BLaER1 treated with 17β-estradiol and CSF1 and Interleukin-3, amounts not matched to agents 10 nM and 100 nM (cell line): ENCODE results near the gene IRAK3.

Experiments used
- H3K27ac ChIP-seq, 11 experiments: shearing (Covaris generic); formaldehyde crosslinking; 2 replicates each; pipeline ENCODE4 v1.8.1; 2022
- H3K27me3 ChIP-seq, 11 experiments: shearing (Covaris generic); formaldehyde crosslinking; 2 replicates each; pipeline ENCODE4 v1.8.1; 2022
- H3K36me3 ChIP-seq, 11 experiments: shearing (Covaris generic); formaldehyde crosslinking; 2 replicates each; pipeline ENCODE4 v1.8.1; 2022
- H3K4me1 ChIP-seq, 10 experiments: shearing (Covaris generic); formaldehyde crosslinking; 2 replicates each; pipeline ENCODE4 v1.8.1; 2022
- H3K4me2 ChIP-seq, 11 experiments: shearing (Covaris generic); formaldehyde crosslinking; 2 replicates each; pipeline ENCODE4 v1.8.1; 2022
- H3K4me3 ChIP-seq, 10 experiments: shearing (Covaris generic); formaldehyde crosslinking; 2 replicates each; pipeline ENCODE4 v1.8.1; 2022
- H3K9ac ChIP-seq, 11 experiments: shearing (Covaris generic); formaldehyde crosslinking; 2 replicates each; pipeline ENCODE4 v1.8.1; 2022
- H3K9me3 ChIP-seq, 11 experiments: shearing (Covaris generic); formaldehyde crosslinking; replicated peaks in 1 of 11; 2 replicates each; pipeline ENCODE4 v1.8.1; 2022
- H4K20me1 ChIP-seq, 11 experiments: shearing (Covaris generic); formaldehyde crosslinking; 2 replicates each; pipeline ENCODE4 v1.8.1; 2022
- Cebpa-rat ChIP-seq, 11 experiments: shearing (Covaris generic); IDR thresholded peaks; 2 replicates each; pipeline ENCODE4 v1.8.1; 2022

The IRAK3 gene

GRCh38 chr12:66242311-66242710 is 53.3 kb downstream of the IRAK3 start:
- Histone ChIP-seq H3K36me3 (peaks cover 0 to 43% (median 0%) of the 10 kb centered on the region in 11 experiments; a peak in 4 of 22 replicates), H3K4me2 (peak overlapping the region in 8 of 11 experiments; percentile 2 to 85 (median 68); a peak in 12 of 22 replicates), H3K27ac (peak overlapping the region in 8 of 11 experiments; percentile 7 to 84 (median 64); a peak in 13 of 22 replicates), H3K4me1 (peaks cover 0 to 81% (median 29%) of the 10 kb centered on the region in 10 experiments; a peak in 13 of 20 replicates), H3K9ac (peak overlapping the region in 4 of 11 experiments; percentile 45 to 61 (median 60); a peak in 7 of 22 replicates), H3K4me3 (no peak overlapping the region), H3K27me3 (peaks cover 0 to 1% (median 0%) of the 10 kb centered on the region in 11 experiments; a peak in 1 of 22 replicates), H4K20me1 (no peaks in the 10 kb centered on the region), H3K9me3 (no peaks in the 10 kb centered on the region; a peak in 1 of 22 replicates)
- no peak for TF ChIP-seq Cebpa-rat (IDR thresholded peaks at IDR 0.05)

DNA sequence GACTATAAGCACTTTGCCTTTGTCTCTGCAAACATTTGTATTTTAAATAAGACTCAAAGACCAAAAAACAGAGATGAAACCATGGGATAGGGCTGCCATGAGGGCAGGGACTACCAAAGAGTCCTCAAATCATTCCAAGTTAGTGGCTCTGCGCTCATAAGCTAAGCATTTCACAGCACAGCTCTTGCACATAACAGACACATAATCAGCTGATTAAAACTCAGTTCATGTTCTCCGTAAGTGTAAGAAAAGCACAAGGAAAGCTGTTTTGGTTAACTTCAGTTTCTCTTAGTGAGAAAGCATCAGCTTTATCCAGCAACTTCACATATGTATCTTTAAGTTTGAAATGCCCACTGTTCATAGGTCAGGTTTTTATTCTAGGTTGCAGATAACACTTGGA is 54.9 kb downstream of the IRAK3 start:
- peak overlapping the region in 2 of 11 experiments; percentile 6 to 84; a peak in 1 of 22 replicates for H3K27ac ChIP-seq
- H3K9me3 ChIP-seq = no peaks in the 10 kb centered on the region; a peak in 1 of 22 replicates
- no peak overlapping the region for H3K4me3 ChIP-seq
- no peaks in the 10 kb centered on the region for H3K27me3 ChIP-seq
- H3K9ac ChIP-seq = no peak overlapping the region
- H4K20me1 ChIP-seq = no peaks in the 10 kb centered on the region
- H3K4me1 ChIP-seq = peaks cover 0 to 74% (median 23%) of the 10 kb centered on the region in 10 experiments; a peak in 13 of 20 replicates
- H3K36me3 ChIP-seq = peaks cover 0 to 56% (median 0%) of the 10 kb centered on the region in 11 experiments; a peak in 4 of 22 replicates
- peak overlapping the region in 2 of 11 experiments; percentile 79 to 85; a peak in 1 of 22 replicates for H3K4me2 ChIP-seq
- no peak for TF ChIP-seq Cebpa-rat (IDR thresholded peaks at IDR 0.05)

DNA sequence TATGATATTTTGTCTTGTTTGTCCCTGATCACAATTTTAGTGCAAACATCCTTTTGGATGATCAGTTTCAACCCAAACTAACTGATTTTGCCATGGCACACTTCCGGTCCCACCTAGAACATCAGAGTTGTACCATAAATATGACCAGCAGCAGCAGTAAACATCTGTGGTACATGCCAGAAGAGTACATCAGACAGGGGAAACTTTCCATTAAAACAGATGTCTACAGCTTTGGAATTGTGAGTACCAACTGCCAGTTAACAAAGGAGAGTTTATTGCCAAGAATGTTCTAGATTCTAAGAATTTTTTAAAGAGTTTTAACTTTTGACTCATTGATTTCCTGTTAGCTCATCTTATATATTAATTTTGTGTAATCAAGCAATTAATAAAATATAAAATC is 55.4 kb downstream of the IRAK3 start:
- H3K4me2 ChIP-seq = no peak overlapping the region
- H4K20me1 ChIP-seq = no peaks in the 10 kb centered on the region
- no peak overlapping the region; a peak in 1 of 22 replicates for H3K27ac ChIP-seq
- H3K36me3 ChIP-seq = peaks cover 0 to 59% (median 0%) of the 10 kb centered on the region in 11 experiments; a peak in 4 of 22 replicates
- no peaks in the 10 kb centered on the region; a peak in 1 of 22 replicates for H3K9me3 ChIP-seq
- H3K4me1 ChIP-seq = peaks cover 0 to 69% (median 23%) of the 10 kb centered on the region in 10 experiments; a peak in 13 of 20 replicates
- no peak overlapping the region for H3K4me3 ChIP-seq
- no peak overlapping the region for H3K9ac ChIP-seq
- H3K27me3 ChIP-seq = no peaks in the 10 kb centered on the region
- no peak for TF ChIP-seq Cebpa-rat (IDR thresholded peaks at IDR 0.05)

GRCh38 chr12:66247741-66248140 is 58.7 kb downstream of the IRAK3 start:
- Histone ChIP-seq H3K4me2 (peak overlapping the region in 3 of 11 experiments; percentile 25 to 38 (median 30); a peak in 4 of 22 replicates), H4K20me1 (no peaks in the 10 kb centered on the region), H3K27ac (peak overlapping the region in 1 of 11 experiments; percentile 2; a peak in 2 of 22 replicates), H3K9me3 (no peaks in the 10 kb centered on the region), H3K27me3 (no peaks in the 10 kb centered on the region), H3K9ac (no peak overlapping the region), H3K36me3 (peaks cover 0 to 60% (median 0%) of the 10 kb centered on the region in 11 experiments; a peak in 4 of 22 replicates), H3K4me3 (no peak overlapping the region), H3K4me1 (peaks cover 0 to 36% (median 0%) of the 10 kb centered on the region in 10 experiments; a peak in 9 of 20 replicates)
- TF ChIP-seq Cebpa-rat (IDR thresholded peaks at IDR 0.05) = no peak

DNA sequence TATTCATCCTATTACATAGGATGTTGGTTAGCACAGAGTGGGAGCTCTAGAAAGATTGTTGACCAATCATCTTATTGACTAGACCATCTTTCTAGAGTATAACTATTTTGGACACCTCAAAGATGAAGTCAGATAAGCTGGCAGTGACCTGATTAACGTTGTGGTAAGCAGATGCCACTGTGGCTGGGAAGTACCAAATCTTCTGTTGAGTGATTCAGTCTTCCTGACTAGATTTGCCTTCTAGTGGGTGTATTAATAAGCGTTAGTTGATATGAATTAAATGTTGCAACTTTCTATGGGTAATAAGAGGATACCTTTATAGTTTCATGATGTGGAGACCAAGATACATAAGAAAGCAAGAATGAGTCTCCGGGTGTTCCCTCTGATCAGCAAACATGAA is 62.0 kb downstream of the IRAK3 start:
- Histone ChIP-seq H3K4me3 (no peak overlapping the region), H3K36me3 (peaks cover 0 to 37% (median 0%) of the 10 kb centered on the region in 11 experiments; a peak in 4 of 22 replicates), H3K4me1 (peaks cover 0 to 22% (median 0%) of the 10 kb centered on the region in 10 experiments; a peak in 5 of 20 replicates), H3K27me3 (no peaks in the 10 kb centered on the region), H4K20me1 (no peaks in the 10 kb centered on the region), H3K9me3 (no peaks in the 10 kb centered on the region), H3K4me2 (no peak overlapping the region), H3K9ac (no peak overlapping the region), H3K27ac (no peak overlapping the region)
- TF ChIP-seq Cebpa-rat (IDR thresholded peaks at IDR 0.05) = no peak

GRCh38 chr12:66252771-66253170 is 63.8 kb downstream of the IRAK3 start:
- Histone ChIP-seq H3K4me1 (peaks cover 0 to 8% (median 0%) of the 10 kb centered on the region in 10 experiments; a peak in 5 of 20 replicates), H3K4me2 (no peak overlapping the region), H3K4me3 (no peak overlapping the region), H3K9me3 (no peaks in the 10 kb centered on the region), H4K20me1 (no peaks in the 10 kb centered on the region), H3K36me3 (peaks cover 0 to 31% (median 0%) of the 10 kb centered on the region in 11 experiments; a peak in 4 of 22 replicates), H3K9ac (no peak overlapping the region), H3K27me3 (no peaks in the 10 kb centered on the region), H3K27ac (no peak overlapping the region)
- no peak for TF ChIP-seq Cebpa-rat (IDR thresholded peaks at IDR 0.05)

GRCh38 chr12:66255737-66256136 is 66.7 kb downstream of the IRAK3 start:
- Histone ChIP-seq H3K36me3 (peaks cover 0 to 5% (median 0%) of the 10 kb centered on the region in 11 experiments; a peak in 2 of 22 replicates), H3K27me3 (no peaks in the 10 kb centered on the region), H3K27ac (no peak overlapping the region), H3K4me3 (no peak overlapping the region), H3K4me1 (peaks cover 0 to 17% (median 0%) of the 10 kb centered on the region in 10 experiments; a peak in 4 of 20 replicates), H3K9me3 (no peaks in the 10 kb centered on the region), H3K4me2 (no peak overlapping the region), H4K20me1 (no peaks in the 10 kb centered on the region), H3K9ac (no peak overlapping the region)
- TF ChIP-seq Cebpa-rat (IDR thresholded peaks at IDR 0.05) = no peak

GRCh38 chr12:66258011-66258410 is 69.0 kb downstream of the IRAK3 start:
- Histone ChIP-seq H3K9ac (no peak overlapping the region), H3K4me2 (peak overlapping the region in 2 of 11 experiments; percentile 42 to 63; a peak in 3 of 22 replicates)
- no peak for TF ChIP-seq Cebpa-rat (IDR thresholded peaks at IDR 0.05)

DNA sequence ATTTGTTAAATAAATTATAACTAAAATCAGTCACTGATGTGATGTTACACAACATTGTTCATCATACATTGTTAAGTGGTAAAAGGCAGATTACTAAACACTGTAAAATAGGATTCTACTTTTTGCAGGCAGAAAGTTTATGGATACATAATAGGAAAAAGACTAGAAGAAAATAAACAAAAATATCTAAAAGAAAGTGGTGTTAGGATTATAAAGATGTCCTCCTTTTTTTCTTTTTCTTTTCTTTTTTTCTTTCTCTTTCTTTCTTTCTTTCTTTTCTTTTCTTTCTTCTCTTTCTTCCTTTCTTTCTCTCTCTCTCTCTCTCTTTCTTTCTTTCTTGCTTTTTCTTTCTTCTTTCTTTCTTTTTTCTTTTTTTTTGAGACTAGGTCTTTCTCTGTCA is 73.7 kb downstream of the IRAK3 start:
- Histone ChIP-seq H3K27ac (no peak overlapping the region), H3K4me2 (no peak overlapping the region), H4K20me1 (no peaks in the 10 kb centered on the region), H3K4me3 (no peak overlapping the region), H3K9me3 (no peaks in the 10 kb centered on the region), H3K27me3 (no peaks in the 10 kb centered on the region), H3K36me3 (no peaks in the 10 kb centered on the region), H3K9ac (no peak overlapping the region), H3K4me1 (peaks cover 0 to 31% (median 11%) of the 10 kb centered on the region in 10 experiments; a peak in 13 of 20 replicates)
- TF ChIP-seq Cebpa-rat (IDR thresholded peaks at IDR 0.05) = no peak

More at GRCh38 chr12:66258011-66258410, 69.0 kb downstream of the IRAK3 start:
- Histone ChIP-seq H3K27ac (no peak overlapping the region), H4K20me1 (no peaks in the 10 kb centered on the region), H3K4me1 (peaks cover 0 to 17% (median 0%) of the 10 kb centered on the region in 10 experiments; a peak in 5 of 20 replicates), H3K9me3 (no peaks in the 10 kb centered on the region), H3K27me3 (no peaks in the 10 kb centered on the region), H3K36me3 (no peaks in the 10 kb centered on the region), H3K4me3 (no peak overlapping the region)
